GM18858 (cell line): Measurements from ENCODE around the gene DDIAS.
A peak's percentile ranks its signal among the peaks of the same experiment; 100 is the strongest.
"Not testable (repeated sequence)": the region's sequence is repeated elsewhere in the genome, so short reads cannot be mapped to it uniquely, and the experiment has no call there.

ENCODE experiments used
- ATAC-seq: cut with Tn5 transposase; IDR thresholded peaks from one replicate; pipeline ENCODE4 v1.9.1; 2021; ENCODE audit not compliant: unreplicated experiment

The DDIAS gene

DNA sequence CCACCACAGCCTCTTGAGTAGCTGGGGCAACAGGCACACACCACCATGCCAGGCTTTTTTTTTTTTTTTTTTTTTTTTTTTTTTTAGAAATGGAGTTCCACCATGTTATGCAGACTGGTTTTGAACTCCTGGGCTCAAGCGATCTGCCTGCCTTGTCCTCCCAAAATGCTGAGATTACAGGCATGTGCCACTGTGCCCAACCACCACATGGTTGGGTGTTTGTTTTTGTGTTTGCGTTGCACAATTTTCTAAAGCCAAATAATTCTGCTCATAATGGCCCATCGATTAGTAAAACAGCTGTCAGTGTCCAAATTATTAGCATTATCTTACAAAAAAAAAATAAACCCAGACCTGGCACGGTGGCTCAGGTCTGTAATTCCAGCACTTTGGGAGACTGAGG is 65.8 kb downstream of the DDIAS start:
- no peak for ATAC-seq

DNA sequence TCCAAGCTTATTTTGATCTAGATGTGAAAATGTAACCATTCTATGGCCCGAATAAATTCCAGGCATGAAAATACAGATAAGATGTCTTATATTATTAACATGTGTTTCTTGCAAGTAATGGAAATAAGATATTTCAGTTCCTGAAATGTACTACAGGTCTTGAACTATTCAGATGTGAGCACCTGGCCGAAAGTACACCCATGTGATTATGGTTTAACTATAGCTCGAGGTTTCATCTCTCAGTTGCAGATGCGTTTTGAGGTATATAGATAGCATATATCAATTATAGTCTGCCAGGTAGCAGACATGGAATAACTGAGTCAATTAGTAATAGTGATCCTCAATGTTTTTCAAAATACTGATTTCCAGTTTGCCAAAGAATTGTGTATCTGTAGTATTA is 68.3 kb downstream of the DDIAS start:
- peak; percentile 96 for ATAC-seq

DNA sequence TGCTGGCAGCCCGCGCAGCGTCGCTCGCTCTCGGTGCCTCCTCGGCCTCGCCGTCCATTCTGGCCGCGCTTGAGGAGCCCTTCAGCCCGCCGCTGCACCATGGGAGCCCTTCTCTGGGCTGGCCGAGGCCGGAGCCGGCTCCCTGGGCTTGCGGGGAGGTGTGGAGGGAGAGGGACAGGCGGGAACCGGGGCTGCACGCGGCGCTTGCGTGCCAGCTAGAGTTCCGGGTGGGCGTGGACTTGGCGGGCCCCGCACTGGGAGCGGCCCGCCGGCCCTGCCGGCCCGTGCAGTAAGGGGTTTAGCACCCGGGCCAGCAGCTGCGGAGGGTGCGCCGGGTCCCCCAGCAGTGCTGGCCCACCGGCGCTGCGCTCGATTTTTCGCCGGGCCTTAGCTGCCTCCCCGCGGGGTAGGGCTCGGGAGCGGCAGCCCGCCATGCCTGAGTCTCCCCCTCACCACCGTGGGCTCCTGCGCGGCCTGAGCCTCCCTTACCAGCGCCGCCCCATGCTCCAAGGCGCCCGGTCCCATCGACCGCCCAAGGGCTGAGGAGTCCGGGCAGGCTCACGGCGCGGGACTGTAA is 69.1 kb downstream of the DDIAS start:
- ATAC-seq = not testable (repeated sequence)

DNA sequence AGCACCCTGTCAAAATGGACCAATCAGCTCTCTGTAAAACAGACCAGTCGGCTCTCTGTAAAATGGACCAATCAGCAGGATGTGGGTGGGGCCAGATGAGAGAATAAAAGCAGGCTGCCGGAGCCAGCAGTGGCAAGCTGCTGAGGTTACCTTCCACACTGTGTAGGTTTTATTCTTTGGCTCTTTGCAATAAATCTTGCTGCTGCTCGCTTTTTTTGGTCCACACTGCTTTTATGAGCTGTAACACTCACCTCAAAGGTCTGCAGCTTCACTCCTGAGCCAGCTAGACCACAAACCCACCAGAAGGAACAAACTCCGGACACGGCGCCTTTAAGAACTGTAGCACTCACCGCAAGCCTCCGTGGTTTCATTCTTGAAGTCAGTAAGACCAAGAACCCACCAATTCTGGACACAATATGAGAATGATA is 70.0 kb downstream of the DDIAS start:
- peak; percentile 19 for ATAC-seq

DNA sequence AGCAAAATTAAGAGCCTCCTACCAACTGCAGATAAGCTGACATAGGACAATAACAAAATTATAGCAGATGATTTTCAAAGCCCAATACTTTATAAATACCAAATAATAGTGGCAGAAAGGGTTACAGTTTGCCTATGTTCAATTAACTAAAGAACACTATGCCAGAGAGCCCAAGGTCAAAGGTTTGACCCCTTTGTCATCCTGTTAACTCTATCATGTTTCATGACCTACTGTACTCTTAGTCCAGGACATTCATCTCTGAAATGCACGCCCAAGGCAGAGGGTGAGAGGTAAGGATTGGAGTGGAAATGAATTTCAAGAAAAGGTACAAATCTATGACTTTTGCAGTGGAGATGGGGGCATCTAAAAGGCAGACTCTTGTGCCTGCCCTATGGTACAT is 70.6 kb downstream of the DDIAS start:
- ATAC-seq = no peak

DNA sequence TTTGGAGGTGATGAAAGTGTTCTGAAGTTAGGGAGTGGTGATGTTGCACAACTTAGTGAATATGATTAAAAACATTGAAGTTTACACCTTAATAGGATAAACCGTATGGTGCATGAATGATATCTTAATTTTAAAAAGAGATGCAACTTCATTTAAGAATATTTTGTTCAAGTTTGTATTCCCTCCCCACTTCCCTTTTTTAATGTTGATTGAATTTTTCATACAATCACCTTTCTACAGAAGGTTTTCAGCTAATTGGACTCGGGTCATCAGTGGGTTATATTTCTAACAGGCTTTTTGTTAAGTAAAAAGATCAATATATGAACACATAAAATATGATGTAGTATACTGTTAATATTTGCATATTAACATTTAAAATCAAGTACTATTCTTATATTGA is 72.6 kb downstream of the DDIAS start:
- no peak for ATAC-seq

DNA sequence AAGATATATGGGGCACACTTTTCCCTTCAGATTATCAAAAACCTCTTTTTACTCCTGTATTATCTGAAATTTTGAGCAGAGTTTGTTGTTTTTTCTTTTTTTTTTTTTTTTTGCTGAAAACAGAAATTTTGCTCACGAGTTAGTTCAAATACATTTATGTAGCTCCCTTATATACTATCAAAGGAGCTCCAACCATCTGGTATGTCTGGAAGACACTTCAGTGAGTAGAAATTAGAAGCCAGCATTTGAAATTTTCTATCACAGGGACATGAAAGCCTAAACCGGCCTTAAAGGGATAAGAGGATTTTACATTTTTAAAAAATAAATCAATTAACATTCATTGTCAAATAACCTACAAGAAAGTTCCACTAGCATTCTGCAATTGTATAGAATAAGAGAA is 73.3 kb downstream of the DDIAS start:
- no peak for ATAC-seq

DNA sequence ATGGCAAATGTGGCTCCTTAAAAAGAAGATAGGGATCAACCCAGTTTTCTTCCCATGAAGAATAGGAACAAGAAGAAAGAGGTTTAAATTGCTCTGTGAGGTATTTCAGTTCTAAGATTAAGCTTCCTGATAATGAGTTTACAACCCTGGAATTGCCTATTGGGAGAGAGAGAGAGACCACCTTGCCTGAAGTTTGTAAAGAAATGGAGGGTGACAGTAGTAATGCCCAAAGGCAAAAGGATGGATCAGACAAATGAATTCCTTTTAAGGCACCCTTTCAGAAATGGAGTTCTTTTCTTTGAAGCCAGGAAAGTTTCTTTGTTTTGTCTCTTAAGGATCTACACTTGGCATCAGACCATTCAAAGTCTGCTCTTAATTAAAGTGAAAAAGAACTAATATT is 74.3 kb downstream of the DDIAS start:
- ATAC-seq = no peak

DNA sequence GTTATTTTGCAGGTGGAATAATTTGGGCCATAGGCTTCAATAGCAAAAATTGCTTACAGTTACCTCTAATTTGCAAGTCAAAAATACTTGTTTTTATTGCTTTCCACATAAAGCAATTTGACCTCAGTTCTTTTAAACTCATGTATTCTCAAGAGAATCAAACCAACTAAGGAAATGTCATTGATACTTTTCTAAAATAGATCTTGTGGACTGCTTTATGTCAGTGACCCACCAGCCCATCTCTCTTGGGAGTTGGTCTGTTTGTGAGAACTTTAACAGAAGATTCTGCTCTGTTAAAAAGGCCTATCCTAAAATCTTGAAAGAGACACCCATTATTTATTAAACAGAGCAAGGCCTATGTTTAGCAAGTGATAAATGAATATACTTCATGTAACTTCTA is 75.2 kb downstream of the DDIAS start:
- ATAC-seq = no peak

DNA sequence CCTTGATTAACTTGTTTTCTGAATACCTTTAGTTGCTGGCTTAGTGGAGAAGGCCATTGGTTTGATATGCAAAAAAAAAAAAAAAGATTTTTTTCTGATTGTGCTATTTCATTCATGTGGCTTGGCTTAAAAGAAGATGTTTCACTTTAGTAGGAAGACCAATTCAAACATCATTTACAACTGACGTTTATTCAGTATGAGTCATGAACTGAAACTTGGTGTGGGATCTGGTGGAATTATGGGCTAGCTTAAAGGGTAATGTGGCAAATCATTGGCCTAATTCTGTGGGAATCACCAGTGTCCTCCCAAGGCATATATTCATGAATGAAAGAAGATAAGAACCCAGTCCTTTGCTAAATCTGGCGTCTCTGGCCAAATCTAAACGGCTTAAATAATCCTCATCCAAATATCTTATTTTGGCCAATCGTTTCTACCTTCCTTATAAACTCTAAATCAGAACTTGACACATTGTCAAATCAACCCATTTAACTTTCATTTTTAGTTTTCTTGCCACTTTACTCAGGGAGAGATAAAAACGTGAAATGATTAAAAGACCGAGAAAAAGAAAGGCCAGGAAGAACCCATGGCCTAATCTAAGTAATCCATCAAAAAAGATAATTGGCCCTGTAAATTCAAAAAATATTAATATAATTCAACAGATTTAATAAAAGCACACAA is 77.0 kb downstream of the DDIAS start:
- ATAC-seq = no peak

DNA sequence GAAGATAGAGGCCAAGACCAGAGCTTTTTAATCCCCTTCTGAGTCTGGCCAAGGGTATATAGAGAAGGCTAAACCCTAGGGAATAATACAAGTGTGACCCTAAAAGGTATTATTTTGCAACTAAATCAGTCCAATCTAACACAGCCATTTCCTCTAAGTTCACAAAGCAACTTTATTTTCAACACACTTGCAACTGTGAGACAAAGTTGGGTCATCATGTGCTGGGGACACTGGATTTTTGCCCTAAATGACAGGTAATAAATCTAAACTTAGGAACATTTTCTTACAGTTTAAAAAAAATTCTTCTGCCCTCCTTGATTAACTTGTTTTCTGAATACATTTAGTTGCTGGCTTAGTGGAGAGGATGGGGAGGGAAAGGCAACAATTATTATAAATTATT is 78.3 kb downstream of the DDIAS start:
- no peak for ATAC-seq

DNA sequence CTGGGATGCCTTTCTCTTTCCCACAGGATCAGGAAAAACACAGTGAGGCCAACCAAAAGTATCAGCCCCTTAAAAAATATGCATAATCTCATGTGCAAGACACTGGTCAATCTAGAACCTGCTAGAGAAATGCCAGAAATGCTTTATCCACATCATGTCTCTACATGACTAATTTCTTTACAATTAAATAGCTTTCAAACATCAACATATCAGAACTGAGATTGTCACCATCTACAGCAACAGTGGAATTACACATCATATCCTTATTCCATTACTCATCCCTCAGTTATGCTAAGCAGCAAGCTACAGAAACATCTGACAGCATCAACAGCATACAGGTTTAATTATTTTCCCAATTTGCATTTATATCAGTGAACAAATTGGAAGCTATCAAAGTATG is 78.8 kb downstream of the DDIAS start:
- ATAC-seq = no peak

DNA sequence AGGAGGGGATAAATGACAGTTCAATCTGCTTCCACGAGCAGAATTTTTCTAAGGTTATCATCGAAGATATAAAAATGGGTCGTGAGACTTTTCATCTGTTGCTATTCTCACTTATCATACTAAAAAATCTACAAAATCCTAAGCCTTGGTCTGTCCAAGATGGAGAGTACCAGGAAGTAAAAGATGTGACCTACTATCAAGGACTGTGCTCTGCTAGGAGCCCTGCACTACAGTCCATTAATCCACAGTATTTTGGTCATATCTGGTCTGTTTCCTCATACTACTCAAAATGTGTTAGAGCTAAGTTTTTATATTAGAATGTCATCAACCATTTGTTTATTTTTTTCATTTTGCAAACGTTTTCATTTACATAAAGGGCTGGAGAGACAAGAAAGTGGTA is 79.4 kb downstream of the DDIAS start:
- no peak for ATAC-seq

DNA sequence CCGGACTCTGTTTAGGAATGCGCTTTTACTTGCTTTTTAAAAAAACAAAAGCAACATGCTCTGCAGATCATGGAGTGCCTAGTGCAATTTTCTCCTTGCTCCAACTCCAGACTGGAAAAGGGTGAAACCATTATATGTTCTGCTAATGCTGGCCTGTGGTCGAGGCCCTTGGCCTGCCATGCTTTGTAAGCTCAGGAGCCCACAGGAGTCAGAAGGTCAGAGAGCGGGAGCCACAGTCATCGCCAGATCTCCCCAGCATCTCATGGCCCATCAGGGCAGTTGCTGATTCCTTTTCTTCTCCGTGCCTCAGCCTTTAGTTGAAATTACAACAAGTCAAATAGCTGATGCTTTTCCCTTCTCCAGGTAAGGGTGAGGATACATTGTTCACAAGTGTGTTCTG is 80.3 kb downstream of the DDIAS start:
- ATAC-seq = no peak
